ENCODE results near the gene APMAP.

APMAP gene

GRCh38 chr20:24991897-24992486 is 559 bp downstream of the APMAP start:
- DNase-seq (ENCODE audit: insufficient read length, low spot score) (peak; percentile 17), FAIRE-seq (no peak)

- FAIRE-seq (no peak), DNase-seq (ENCODE audit: insufficient read length, low spot score) (no peak)
Measured at GRCh38 chr20:24990810-24991252, 1.7 kb downstream of the APMAP start.

GRCh38 chr20:24989162-24989561 is 3.4 kb downstream of the APMAP start:
- FAIRE-seq (no peak), DNase-seq (ENCODE audit: insufficient read length, low spot score) (no peak)

GRCh38 chr20:24987873-24988835 is 4.4 kb downstream of the APMAP start:
- no peak for FAIRE-seq
- DNase-seq (ENCODE audit: insufficient read length, low spot score), result no peak

GRCh38 chr20:24987244-24987643 is 5.3 kb downstream of the APMAP start:
- FAIRE-seq, result no peak
- DNase-seq (ENCODE audit: insufficient read length, low spot score), result no peak

- FAIRE-seq, result no peak
- DNase-seq (ENCODE audit: insufficient read length, low spot score), result no peak
Measured at GRCh38 chr20:24986436-24987015, 6.0 kb downstream of the APMAP start.

GRCh38 chr20:24985802-24986201 is 6.7 kb downstream of the APMAP start:
- no peak for FAIRE-seq
- DNase-seq (ENCODE audit: insufficient read length, low spot score), result no peak

GRCh38 chr20:24984961-24985640 is 7.5 kb downstream of the APMAP start:
- no peak for DNase-seq (ENCODE audit: insufficient read length, low spot score)
- FAIRE-seq, result no peak

- DNase-seq (ENCODE audit: insufficient read length, low spot score) (no peak), FAIRE-seq (no peak)
Measured at GRCh38 chr20:24983896-24984295, 8.7 kb downstream of the APMAP start.

GRCh38 chr20:24981790-24982189 is 10.8 kb downstream of the APMAP start:
- no peak for DNase-seq (ENCODE audit: insufficient read length, low spot score)
- FAIRE-seq, result no peak

- FAIRE-seq (no peak), DNase-seq (ENCODE audit: insufficient read length, low spot score) (no peak)
Measured at GRCh38 chr20:24981282-24981681, 11.3 kb downstream of the APMAP start.

GRCh38 chr20:24980291-24981053 is 12.1 kb downstream of the APMAP start:
- DNase-seq (ENCODE audit: insufficient read length, low spot score) (no peak), FAIRE-seq (no peak)

- DNase-seq (ENCODE audit: insufficient read length, low spot score) (no peak), FAIRE-seq (no peak)
Measured at GRCh38 chr20:24979036-24979960, 13.3 kb downstream of the APMAP start.

GRCh38 chr20:24978513-24978912 is 14.0 kb downstream of the APMAP start:
- FAIRE-seq (no peak), DNase-seq (ENCODE audit: insufficient read length, low spot score) (no peak)

GRCh38 chr20:24977797-24978196 is 14.8 kb downstream of the APMAP start:
- DNase-seq (ENCODE audit: insufficient read length, low spot score), result no peak
- FAIRE-seq, result no peak

- FAIRE-seq (no peak), DNase-seq (ENCODE audit: insufficient read length, low spot score) (no peak)
Measured at GRCh38 chr20:24977336-24977735, 15.2 kb downstream of the APMAP start.

GRCh38 chr20:24972341-24972740 is 20.2 kb downstream of the APMAP start:
- no peak for DNase-seq (ENCODE audit: insufficient read length, low spot score)
- no peak for FAIRE-seq

- DNase-seq (ENCODE audit: insufficient read length, low spot score), result no peak
- no peak for FAIRE-seq
Measured at GRCh38 chr20:24971376-24972101, 21.0 kb downstream of the APMAP start.

GRCh38 chr20:24970754-24971153 is 21.8 kb downstream of the APMAP start:
- FAIRE-seq (no peak), DNase-seq (ENCODE audit: insufficient read length, low spot score) (no peak)

All from HTR-8/SVneo (cell line).